Natural killer cell (primary cell): Measurements from ENCODE around the gene CEACAM16. TPM values are rescaled to one million over a fixed set of nuclear protein-coding genes. Genes with fewer than 3 reads are reported as not detected.

Experiments used
- ATAC-seq, 3 donors: fragments of 150-1000 bp in 2 of 3; fragments of 200-7000 bp in 1 of 3; cut with Tn5 transposase; 1 replicate in 1 of 3; 2 replicates in 2 of 3; pipeline ENCODE4 v1.10.0; 2021; ENCODE audit warnings: mild to moderate bottlenecking in 2 of 3, moderate library complexity in 2 of 3
- DNase-seq, 2 donors: peaks; one replicate each; pipeline versions ENCODE4 v3.0.0 to v3.0.0-alpha.2; 2013 to 2021; ENCODE audit warnings: mixed read lengths in 1 of 2
- H3K27ac ChIP-seq: one replicate; pipeline ENCODE4 v1.5.1; 2013; ENCODE audit warnings: mild to moderate bottlenecking, low read length
- H3K27me3 ChIP-seq: one replicate; pipeline ENCODE4 v1.6.1; 2013; ENCODE audit warnings: low read length; ENCODE audit not compliant: control insufficient read depth, insufficient read depth
- H3K36me3 ChIP-seq: one replicate; pipeline ENCODE4 v1.6.1; 2013; ENCODE audit warnings: low read length; ENCODE audit not compliant: control insufficient read depth, insufficient read depth
- H3K4me1 ChIP-seq: one replicate; pipeline ENCODE4 v1.6.1; 2013; ENCODE audit warnings: low read length; ENCODE audit not compliant: control insufficient read depth, insufficient read depth
- H3K4me3 ChIP-seq: one replicate; pipeline ENCODE4 v1.5.1; 2013; ENCODE audit warnings: low read length
- H3K9me3 ChIP-seq: one replicate; pipeline ENCODE4 v1.6.1; 2013; ENCODE audit warnings: low read length; ENCODE audit not compliant: control insufficient read depth, insufficient read depth
- H3K27ac Mint-ChIP-seq, 2 donors: one replicate each; pipeline ENCODE4 v1.8.0; 2022; ENCODE audit warnings: mild to moderate bottlenecking in 2 of 2, mixed read lengths in 2 of 2, moderate library complexity in 1 of 2
- H3K27me3 Mint-ChIP-seq, 2 donors: one replicate each; pipeline ENCODE4 v1.8.0; 2022; ENCODE audit warnings: low read depth in 2 of 2, mixed read lengths in 2 of 2
- H3K36me3 Mint-ChIP-seq: one replicate; pipeline ENCODE4 v1.8.0; 2022; ENCODE audit warnings: mixed read lengths
- H3K4me1 Mint-ChIP-seq, 2 donors: one replicate each; pipeline ENCODE4 v1.8.0; 2022; ENCODE audit warnings: mixed read lengths in 2 of 2
- H3K4me3 Mint-ChIP-seq: one replicate; pipeline ENCODE4 v1.8.0; 2022; ENCODE audit warnings: mild to moderate bottlenecking, moderate library complexity, mixed read lengths
- H3K9me3 Mint-ChIP-seq, 2 donors: one replicate each; pipeline ENCODE4 v1.8.0; 2022; ENCODE audit warnings: mixed read lengths in 2 of 2
- WGBS: methylation state at CpG from one replicate; pipeline ENCODE4 v1.1.7; 2013; ENCODE audit warnings: missing lambda C conversion rate; ENCODE audit not compliant: insufficient coverage; 5-methylcytosine and 5-hydroxymethylcytosine counted together
- intact Hi-C: fragments of 100-400 bp; cut with micrococcal nuclease; formaldehyde crosslinking; loops from one replicate; pipeline ENCODE4 v1.14.2; 2022
- total RNA-seq, 4 donors: library from RNA; stranded (reverse); fragments of 120-200 nt in 1 of 4; gene quantifications; one replicate each; pipeline versions ENCODE4 v1.2.3 to v1.2.4, GENCODE V29; 2013 to 2022
- TF ChIP-seq, protein P1 (sequence below): fragments of 200-600 bp; IDR thresholded peaks from one replicate; pipeline ENCODE4 v1.8.0; 2022; ENCODE audit warnings: antibody characterized with exemption

CEACAM16 gene
- total RNA-seq, 3 donors from 2014 or later (not counting 1 experiment from before 2014, with no cell fraction given) = not detected

GRCh38 chr19:44732235-44733014 is 33.5 kb downstream of the CEACAM16 start:
- Histone ChIP-seq H3K9me3 (peaks cover 3% of the 10 kb centered on the region), H3K27me3 (no peaks in the 10 kb centered on the region), H3K4me3 (no peak overlapping the region), H3K27ac (no peak overlapping the region), H3K4me1 (peaks cover 24% of the 10 kb centered on the region), H3K36me3 (no peaks in the 10 kb centered on the region)
- no peak for DNase-seq
- H3K27ac Mint-ChIP-seq = no peak overlapping the region
- H3K36me3 Mint-ChIP-seq = no peaks in the 10 kb centered on the region
- no peak for ATAC-seq
- no peaks in the 10 kb centered on the region for H3K27me3 Mint-ChIP-seq
- 86% methylated on average over 11 of the region's 11 CpGs for WGBS
- H3K4me1 Mint-ChIP-seq = peaks cover 8 to 24% of the 10 kb centered on the region in 2 donors
- TF ChIP-seq, protein P1, sequence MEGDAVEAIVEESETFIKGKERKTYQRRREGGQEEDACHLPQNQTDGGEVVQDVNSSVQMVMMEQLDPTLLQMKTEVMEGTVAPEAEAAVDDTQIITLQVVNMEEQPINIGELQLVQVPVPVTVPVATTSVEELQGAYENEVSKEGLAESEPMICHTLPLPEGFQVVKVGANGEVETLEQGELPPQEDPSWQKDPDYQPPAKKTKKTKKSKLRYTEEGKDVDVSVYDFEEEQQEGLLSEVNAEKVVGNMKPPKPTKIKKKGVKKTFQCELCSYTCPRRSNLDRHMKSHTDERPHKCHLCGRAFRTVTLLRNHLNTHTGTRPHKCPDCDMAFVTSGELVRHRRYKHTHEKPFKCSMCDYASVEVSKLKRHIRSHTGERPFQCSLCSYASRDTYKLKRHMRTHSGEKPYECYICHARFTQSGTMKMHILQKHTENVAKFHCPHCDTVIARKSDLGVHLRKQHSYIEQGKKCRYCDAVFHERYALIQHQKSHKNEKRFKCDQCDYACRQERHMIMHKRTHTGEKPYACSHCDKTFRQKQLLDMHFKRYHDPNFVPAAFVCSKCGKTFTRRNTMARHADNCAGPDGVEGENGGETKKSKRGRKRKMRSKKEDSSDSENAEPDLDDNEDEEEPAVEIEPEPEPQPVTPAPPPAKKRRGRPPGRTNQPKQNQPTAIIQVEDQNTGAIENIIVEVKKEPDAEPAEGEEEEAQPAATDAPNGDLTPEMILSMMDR = no peak
- no peaks in the 10 kb centered on the region for H3K9me3 Mint-ChIP-seq
- intact Hi-C loops = no loop called here
- H3K4me3 Mint-ChIP-seq = no peak overlapping the region

- DNase-seq (no peak), ATAC-seq (no peak)
- Mint-ChIP-seq H3K4me1 (peaks cover 18 to 24% of the 10 kb centered on the region in 2 donors), H3K36me3 (no peaks in the 10 kb centered on the region), H3K27me3 (no peaks in the 10 kb centered on the region), H3K27ac (no peak overlapping the region), H3K9me3 (no peaks in the 10 kb centered on the region), H3K4me3 (no peak overlapping the region)
- Histone ChIP-seq H3K9me3 (peaks cover 3% of the 10 kb centered on the region), H3K36me3 (no peaks in the 10 kb centered on the region), H3K27ac (no peak overlapping the region), H3K4me3 (no peak overlapping the region), H3K4me1 (peaks cover 33% of the 10 kb centered on the region), H3K27me3 (no peaks in the 10 kb centered on the region)
- TF ChIP-seq, protein P1 = no peak
- 0% methylated on average over 1 of the region's 1 CpG for WGBS
- intact Hi-C loops = no loop called here
Observed at GRCh38 chr19:44734357-44734756, 35.4 kb downstream of the CEACAM16 start.

DNA sequence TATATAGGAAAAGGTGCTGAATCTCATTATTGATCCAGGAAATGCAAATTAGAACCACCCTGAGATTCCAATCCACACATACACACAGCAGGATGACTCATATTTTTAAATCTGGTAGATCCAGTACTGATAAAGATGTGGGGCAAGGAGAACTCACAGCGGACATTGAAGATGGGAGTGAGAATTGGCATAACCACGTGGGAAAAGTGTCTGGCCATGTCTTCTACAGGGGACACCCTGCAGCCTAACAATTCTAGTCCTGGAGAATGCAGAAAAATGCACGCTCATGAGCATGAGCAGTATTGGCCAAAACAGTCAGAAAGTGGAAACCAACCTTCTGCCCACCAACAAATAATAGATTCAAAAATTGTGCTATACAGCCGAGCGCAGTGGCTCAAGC is 36.1 kb downstream of the CEACAM16 start:
- Mint-ChIP-seq H3K27ac (no peak overlapping the region), H3K27me3 (no peaks in the 10 kb centered on the region), H3K4me3 (no peak overlapping the region), H3K4me1 (peaks cover 18 to 24% of the 10 kb centered on the region in 2 donors), H3K9me3 (no peaks in the 10 kb centered on the region), H3K36me3 (no peaks in the 10 kb centered on the region)
- TF ChIP-seq, protein P1 = no peak
- Histone ChIP-seq H3K27me3 (no peaks in the 10 kb centered on the region), H3K4me1 (peaks cover 33% of the 10 kb centered on the region), H3K27ac (no peak overlapping the region), H3K9me3 (peaks cover 3% of the 10 kb centered on the region), H3K4me3 (no peak overlapping the region), H3K36me3 (no peaks in the 10 kb centered on the region)
- WGBS = 76% methylated on average over 5 of the region's 5 CpGs
- intact Hi-C loops = no loop called here
- ATAC-seq (no peak), DNase-seq (no peak)
